Fibroblast of mammary gland (primary cell): Measurements from ENCODE around the gene C14orf93.
A peak's percentile ranks its signal among the peaks of the same experiment; 100 is the strongest.

ENCODE experiments used
- DNase-seq: peaks from one replicate; pipeline ENCODE4 v3.0.0-alpha.2; 2010; ENCODE audit warnings: low read depth
- H3K4me3 ChIP-seq: 2 replicates; pipeline ENCODE4 v1.5.1; 2011; ENCODE audit warnings: low read depth, mild to moderate bottlenecking, low read length, moderate library complexity; ENCODE audit not compliant: control insufficient read depth
- TF ChIP-seq, protein P1 (sequence below): conservative IDR thresholded peaks from 2 replicates; pipeline ENCODE4 v1.5.1; 2011; ENCODE audit warnings: low read depth, low read length, inconsistent platforms; ENCODE audit not compliant: control insufficient read depth, insufficient read depth

C14orf93 gene

DNA sequence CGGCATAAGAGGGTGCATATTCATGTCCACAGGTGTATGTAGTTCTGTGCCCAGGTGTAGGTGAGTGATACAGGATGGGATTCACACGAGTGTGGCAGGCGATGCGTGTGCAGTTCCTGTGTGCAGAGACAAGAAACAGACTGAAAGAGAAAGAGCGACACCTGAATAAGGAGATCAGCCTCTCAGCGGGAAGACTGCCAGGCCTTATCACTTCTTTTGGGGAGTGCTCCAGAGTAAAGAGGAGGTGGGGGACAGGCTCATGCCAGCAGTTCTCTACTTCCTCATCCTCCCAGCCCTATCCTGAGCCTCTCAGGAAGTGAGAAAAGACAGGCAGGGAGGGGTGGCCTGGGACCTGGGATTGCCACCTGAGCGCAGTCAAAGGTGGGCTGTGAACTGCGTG, 34.9 kb upstream of the C14orf93 start:
- H3K4me3 ChIP-seq = no peak overlapping the region
- TF ChIP-seq, protein P1, sequence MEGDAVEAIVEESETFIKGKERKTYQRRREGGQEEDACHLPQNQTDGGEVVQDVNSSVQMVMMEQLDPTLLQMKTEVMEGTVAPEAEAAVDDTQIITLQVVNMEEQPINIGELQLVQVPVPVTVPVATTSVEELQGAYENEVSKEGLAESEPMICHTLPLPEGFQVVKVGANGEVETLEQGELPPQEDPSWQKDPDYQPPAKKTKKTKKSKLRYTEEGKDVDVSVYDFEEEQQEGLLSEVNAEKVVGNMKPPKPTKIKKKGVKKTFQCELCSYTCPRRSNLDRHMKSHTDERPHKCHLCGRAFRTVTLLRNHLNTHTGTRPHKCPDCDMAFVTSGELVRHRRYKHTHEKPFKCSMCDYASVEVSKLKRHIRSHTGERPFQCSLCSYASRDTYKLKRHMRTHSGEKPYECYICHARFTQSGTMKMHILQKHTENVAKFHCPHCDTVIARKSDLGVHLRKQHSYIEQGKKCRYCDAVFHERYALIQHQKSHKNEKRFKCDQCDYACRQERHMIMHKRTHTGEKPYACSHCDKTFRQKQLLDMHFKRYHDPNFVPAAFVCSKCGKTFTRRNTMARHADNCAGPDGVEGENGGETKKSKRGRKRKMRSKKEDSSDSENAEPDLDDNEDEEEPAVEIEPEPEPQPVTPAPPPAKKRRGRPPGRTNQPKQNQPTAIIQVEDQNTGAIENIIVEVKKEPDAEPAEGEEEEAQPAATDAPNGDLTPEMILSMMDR = no peak
- no peak for DNase-seq

DNA sequence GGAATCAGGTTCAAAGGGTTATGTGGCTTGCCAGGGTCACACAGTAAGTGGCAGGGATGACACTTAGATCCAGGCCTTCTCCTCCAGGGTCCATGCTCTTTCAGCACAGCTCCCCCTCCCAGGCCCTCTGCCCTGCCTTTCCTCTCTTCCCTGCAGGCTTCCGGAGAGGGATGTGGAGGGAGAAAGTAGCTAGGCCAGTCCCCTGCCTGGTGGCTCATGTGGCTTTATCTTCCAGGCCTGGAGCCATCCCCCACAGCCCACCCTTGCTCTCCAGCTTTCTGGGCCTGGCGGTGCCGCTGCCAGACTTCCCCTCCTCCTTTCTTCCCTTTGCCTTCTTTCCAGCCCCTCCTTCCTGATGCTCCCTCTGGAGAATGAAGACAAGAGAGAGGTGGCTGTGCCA, 33.8 kb upstream of the C14orf93 start:
- no peak for DNase-seq
- H3K4me3 ChIP-seq = no peak overlapping the region
- TF ChIP-seq, protein P1 = no peak

DNA sequence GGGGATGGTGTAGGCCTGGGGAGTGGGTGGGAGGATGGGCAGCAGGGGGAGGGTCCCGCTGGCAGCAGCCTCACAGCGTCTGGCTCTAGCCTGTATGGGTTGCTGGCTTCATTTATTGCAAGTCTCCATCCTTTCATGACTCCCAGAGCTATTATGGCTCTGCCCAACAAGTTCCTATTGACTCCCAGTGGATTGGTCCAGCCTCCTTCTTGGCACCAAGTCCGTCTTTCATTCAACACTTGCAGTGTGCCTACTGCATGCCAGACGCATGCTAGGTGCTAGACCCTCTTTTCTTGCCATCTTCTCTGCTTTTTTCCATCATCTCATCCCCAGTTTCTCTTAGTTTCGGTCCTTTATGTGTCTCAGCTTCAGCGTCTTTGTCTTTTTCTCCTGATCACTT, 33.2 kb upstream of the C14orf93 start:
- no peak overlapping the region for H3K4me3 ChIP-seq
- no peak for DNase-seq

DNA sequence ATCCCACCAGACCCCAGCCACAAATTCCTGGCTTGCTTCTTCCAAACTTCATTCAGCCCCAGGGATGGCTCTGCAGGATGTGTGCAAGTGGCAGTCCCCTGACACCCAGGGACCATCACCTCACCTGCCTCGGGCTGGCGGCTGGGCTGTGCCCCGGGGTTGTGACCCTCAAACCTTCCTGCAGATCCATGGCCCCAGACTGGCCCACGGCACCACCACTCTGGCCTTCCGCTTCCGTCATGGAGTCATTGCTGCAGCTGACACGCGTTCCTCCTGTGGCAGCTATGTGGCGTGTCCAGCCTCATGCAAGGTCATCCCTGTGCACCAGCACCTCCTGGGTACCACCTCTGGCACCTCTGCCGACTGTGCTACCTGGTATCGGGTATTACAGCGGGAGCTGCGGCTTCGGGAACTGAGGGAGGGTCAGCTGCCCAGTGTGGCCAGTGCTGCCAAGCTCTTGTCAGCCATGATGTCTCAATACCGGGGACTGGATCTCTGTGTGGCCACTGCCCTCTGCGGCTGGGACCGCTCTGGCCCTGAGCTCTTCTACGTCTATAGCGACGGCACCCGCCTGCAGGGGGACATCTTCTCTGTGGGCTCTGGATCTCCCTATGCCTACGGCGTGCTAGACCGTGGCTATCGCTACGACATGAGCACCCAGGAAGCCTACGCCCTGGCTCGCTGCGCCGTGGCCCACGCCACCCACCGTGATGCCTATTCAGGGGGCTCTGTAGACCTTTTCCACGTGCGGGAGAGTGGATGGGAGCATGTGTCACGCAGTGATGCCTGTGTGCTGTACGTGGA, 32.4 kb upstream of the C14orf93 start, which contains the start of gene PSMB11:
Gene PSMB11, plus strand, starts transcription at position 51 of the 804 bp plus-strand sequence. Its CDS starts 14 bp downstream, at position 65.
- TF ChIP-seq, protein P1 = no peak
- no peak for DNase-seq
- no peak within 1 kb of the TSS for H3K4me3 ChIP-seq

More for the DNA sequence above, 33.2 kb upstream of the C14orf93 start:
- TF ChIP-seq, protein P1 = no peak

DNA sequence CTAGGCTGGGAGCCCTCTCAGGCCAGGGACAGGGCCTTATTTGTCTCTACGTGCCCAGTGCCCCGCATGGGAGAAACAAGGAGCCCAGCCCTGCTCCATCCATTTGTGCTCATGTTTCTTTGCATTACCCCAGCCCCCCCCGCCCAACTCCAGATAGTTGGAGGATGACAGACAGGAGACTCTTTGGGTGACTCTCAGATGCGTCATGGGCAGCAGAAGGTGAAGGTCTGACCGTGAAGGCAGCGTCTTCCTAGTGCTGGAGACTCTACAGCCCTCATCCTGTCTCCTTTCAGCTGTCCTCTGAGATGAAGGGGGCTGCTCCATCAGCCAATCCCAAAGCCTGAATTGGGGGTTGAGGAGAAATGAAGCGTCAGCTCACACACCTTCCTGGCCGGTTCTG, 31.8 kb upstream of the C14orf93 start:
- TF ChIP-seq, protein P1 = no peak
- DNase-seq = peak; percentile 44
- no peak overlapping the region for H3K4me3 ChIP-seq

DNA sequence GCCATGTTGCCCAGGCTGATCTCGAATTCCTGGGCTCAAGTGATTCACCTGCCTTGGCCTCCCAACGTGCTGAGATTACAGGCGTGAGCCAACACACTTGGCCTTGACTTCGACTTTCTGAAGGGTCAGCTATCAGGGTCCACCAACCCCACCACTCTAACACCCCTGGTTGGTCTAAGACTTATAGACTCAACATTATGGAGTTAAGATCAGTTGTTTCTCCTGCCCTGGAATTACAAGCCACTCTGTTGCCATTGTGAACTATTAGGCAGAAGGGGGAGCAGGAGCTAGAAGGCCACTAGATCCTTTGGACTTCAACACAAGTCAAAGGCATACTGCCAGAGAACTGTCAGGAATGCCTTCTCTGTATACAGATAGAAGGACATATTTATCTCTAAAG, 30.2 kb upstream of the C14orf93 start:
- DNase-seq = no peak
- TF ChIP-seq, protein P1 = no peak
- no peak overlapping the region for H3K4me3 ChIP-seq
